ENCODE measurements around the gene TERT.

The TERT gene

GRCh38 chr5:1209896-1210776 is 84.7 kb downstream of the TERT start:
- no peak overlapping the region for H3K4me3 ChIP-seq (ENCODE audit: low read depth, low read length)
- DNase-seq (ENCODE audit: low read depth): no peak
- TF ChIP-seq CTCF (IDR thresholded peaks at IDR 0.05; ENCODE audit: control insufficient read depth, extremely low read depth, insufficient read depth): no peak

GRCh38 chr5:1209489-1209852 is 85.4 kb downstream of the TERT start:
- no peak for DNase-seq (ENCODE audit: low read depth)
- TF ChIP-seq CTCF (IDR thresholded peaks at IDR 0.05; ENCODE audit: control insufficient read depth, extremely low read depth, insufficient read depth): no peak
- no peak overlapping the region for H3K4me3 ChIP-seq (ENCODE audit: low read depth, low read length)

- TF ChIP-seq CTCF (IDR thresholded peaks at IDR 0.05; ENCODE audit: control insufficient read depth, extremely low read depth, insufficient read depth): peak; percentile 69
- DNase-seq (ENCODE audit: low read depth): no peak
- no peak overlapping the region for H3K4me3 ChIP-seq (ENCODE audit: low read depth, low read length)
Measured at GRCh38 chr5:1208743-1209488, 86.0 kb downstream of the TERT start.

- no peak for DNase-seq (ENCODE audit: low read depth)
- no peak overlapping the region for H3K4me3 ChIP-seq (ENCODE audit: low read depth, low read length)
- TF ChIP-seq CTCF (IDR thresholded peaks at IDR 0.05; ENCODE audit: control insufficient read depth, extremely low read depth, insufficient read depth): no peak
Measured at GRCh38 chr5:1208221-1208742, 86.6 kb downstream of the TERT start.

- no peak for TF ChIP-seq CTCF (IDR thresholded peaks at IDR 0.05; ENCODE audit: control insufficient read depth, extremely low read depth, insufficient read depth)
- no peak for DNase-seq (ENCODE audit: low read depth)
- H3K4me3 ChIP-seq (ENCODE audit: low read depth, low read length): no peak overlapping the region
Measured at GRCh38 chr5:1207555-1207954, 87.3 kb downstream of the TERT start.

- no peak overlapping the region for H3K4me3 ChIP-seq (ENCODE audit: low read depth, low read length)
- no peak for TF ChIP-seq CTCF (IDR thresholded peaks at IDR 0.05; ENCODE audit: control insufficient read depth, extremely low read depth, insufficient read depth)
- DNase-seq (ENCODE audit: low read depth): no peak
Measured at GRCh38 chr5:1206521-1207412, 88.1 kb downstream of the TERT start.
